NT2/D1 (cell line): Measurements from ENCODE around the gene KSR1.
"Not testable (repeated sequence)": the region's sequence is repeated elsewhere in the genome, so short reads cannot be mapped to it uniquely, and the experiment has no call there.

Source experiments
- DNase-seq: peaks from one replicate; pipeline ENCODE4 v3.0.0-alpha.2; 2011; ENCODE audit warnings: low read depth, low spot score
- H3K27me3 ChIP-seq: 2 replicates; pipeline ENCODE4 v1.6.0; 2011; ENCODE audit warnings: mild to moderate bottlenecking; ENCODE audit not compliant: insufficient read length, insufficient read depth
- H3K36me3 ChIP-seq: 2 replicates; pipeline ENCODE4 v1.6.1; 2011; ENCODE audit warnings: mild to moderate bottlenecking, low read length, mixed read lengths; ENCODE audit not compliant: insufficient read depth, insufficient read length
- H3K4me1 ChIP-seq: 2 replicates; pipeline ENCODE4 v1.5.1; 2011; ENCODE audit not compliant: insufficient read depth, insufficient read length
- H3K4me3 ChIP-seq: 2 replicates; pipeline ENCODE4 v1.5.1; 2011; ENCODE audit warnings: low read depth; ENCODE audit not compliant: insufficient read length
- H3K9ac ChIP-seq: 2 replicates; pipeline ENCODE4 v1.6.0; 2011; ENCODE audit warnings: low read depth; ENCODE audit not compliant: insufficient read length
- H3K9me3 ChIP-seq: 2 replicates; pipeline ENCODE4 v1.5.1; 2011; ENCODE audit warnings: mild to moderate bottlenecking, low read length; ENCODE audit not compliant: insufficient read depth
- SUZ12 ChIP-seq: IDR thresholded peaks from 2 replicates; pipeline ENCODE4 v1.6.1; 2011; ENCODE audit not compliant: insufficient read length, insufficient read depth; ENCODE audit errors: extremely low read depth
- YY1 ChIP-seq: IDR thresholded peaks from 2 replicates; pipeline ENCODE4 v1.6.1; 2011; ENCODE audit not compliant: insufficient read length, insufficient read depth
- ZNF274 ChIP-seq: IDR thresholded peaks from 2 replicates; pipeline ENCODE4 v1.6.1; 2011; ENCODE audit warnings: mild to moderate bottlenecking, low read depth, low read length

Gene KSR1

DNA sequence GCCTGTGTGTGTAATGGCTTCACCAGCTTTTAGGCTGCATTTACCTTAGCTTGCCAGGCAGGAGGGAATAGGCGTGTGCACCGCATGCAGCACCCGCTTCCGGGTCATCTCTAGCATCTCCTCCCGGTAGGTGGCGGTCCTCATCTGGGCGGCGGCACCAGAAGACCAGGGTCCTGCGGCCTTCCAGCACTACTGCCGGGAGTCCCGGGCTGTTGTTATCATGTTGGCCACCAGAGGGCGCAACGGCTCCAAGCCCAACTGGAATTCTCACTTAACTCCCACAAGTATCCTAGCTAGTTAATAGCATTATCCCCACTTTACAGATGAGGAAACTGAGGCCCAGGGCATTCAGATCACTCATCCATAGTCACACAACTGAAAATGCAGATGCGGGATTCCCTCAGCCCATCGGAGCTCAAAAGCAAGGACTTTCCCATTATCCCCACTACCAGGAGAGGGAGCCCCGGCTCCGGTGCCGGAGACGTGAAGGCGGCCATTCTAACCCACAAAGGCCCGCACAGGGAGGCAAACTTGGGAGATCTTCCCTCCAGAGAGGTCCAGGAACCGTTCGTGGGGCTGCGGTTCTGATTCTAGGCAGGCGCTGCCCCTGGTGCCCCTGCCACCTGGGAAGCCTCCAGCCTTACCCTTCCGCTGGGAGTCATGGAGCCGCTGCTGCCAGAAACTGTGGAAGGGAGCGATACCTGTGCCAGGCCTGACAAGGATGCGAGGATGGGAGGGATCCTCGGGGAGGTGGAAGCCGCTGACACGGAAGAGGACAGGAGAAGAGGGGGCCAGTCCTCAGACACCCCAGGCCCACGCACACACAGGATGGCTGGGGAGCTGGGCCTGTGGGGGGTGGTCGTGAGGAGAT is 198.6 kb downstream of the KSR1 start:
- Histone ChIP-seq H3K27me3 (no peaks in the 10 kb centered on the region), H3K4me1 (peaks cover 7% of the 10 kb centered on the region), H3K4me3 (no peak overlapping the region), H3K9ac (no peak overlapping the region), H3K36me3 (no peaks in the 10 kb centered on the region), H3K9me3 (no peaks in the 10 kb centered on the region)
- TF ChIP-seq YY1 (no peak), SUZ12 (no peak), ZNF274 (no peak)
- peak; percentile 68 for DNase-seq

DNA sequence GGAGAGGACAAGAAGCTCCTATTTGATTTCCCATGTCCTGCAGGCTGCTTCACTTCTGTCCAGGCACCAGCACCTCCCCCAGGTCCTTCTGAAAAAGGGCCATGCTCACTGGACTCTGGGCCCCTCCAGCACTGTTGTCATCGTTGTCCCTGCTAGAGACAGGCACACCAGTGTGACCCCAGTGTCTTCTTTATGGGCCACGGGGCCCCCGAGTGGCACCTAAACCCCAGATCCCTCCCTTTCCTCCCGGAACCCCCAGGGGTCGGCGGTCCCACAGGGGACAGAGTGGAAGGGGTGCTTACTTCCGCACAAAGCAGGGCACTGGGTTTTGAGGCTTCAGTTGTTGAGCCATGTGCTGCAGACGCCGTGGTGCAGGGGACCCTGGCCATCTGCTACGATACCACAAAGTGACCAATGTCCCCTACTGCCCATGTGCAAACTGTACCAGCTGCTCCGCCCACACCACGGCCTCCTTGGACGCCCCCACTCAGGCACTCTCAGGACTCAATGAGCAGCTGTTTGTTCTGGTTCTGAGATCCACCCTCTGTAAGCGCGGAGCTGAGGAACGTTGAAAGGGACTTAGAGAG is 199.4 kb downstream of the KSR1 start:
- H3K36me3 ChIP-seq, H3K4me1 ChIP-seq, H3K27me3 ChIP-seq, H3K9me3 ChIP-seq, H3K9ac ChIP-seq, DNase-seq, H3K4me3 ChIP-seq: not testable (repeated sequence)

DNA sequence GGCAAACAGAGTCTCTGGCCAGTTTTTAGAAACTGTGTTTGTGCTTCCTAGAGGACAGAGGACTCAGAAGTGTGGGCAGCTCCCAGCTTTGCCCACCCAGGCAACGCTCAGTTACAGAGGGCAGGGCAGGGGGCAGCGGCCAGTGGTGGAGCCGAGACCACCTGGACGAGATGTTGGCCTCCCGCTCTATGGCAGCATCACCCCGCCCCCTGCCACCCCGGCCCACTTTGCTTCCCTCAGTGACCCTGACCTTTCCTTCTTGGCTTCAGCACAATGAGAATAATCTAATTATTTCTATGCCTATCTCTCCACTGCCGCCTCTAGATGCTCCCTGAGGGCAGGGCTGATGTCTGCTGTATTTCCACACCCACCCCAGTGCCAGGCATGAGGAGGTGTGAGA is 200.4 kb downstream of the KSR1 start:
- not testable (repeated sequence) for H3K9ac ChIP-seq, H3K27me3 ChIP-seq, H3K4me1 ChIP-seq, H3K36me3 ChIP-seq, H3K4me3 ChIP-seq, DNase-seq, H3K9me3 ChIP-seq

- Histone ChIP-seq H3K9me3 (no peaks in the 10 kb centered on the region), H3K9ac (no peak overlapping the region), H3K4me3 (no peak overlapping the region), H3K4me1 (peaks cover 5% of the 10 kb centered on the region), H3K27me3 (no peaks in the 10 kb centered on the region), H3K36me3 (no peaks in the 10 kb centered on the region)
- no peak for TF ChIP-seq ZNF274
- TF ChIP-seq SUZ12 = no peak
- TF ChIP-seq YY1 = no peak
- DNase-seq = no peak
Observed at GRCh38 chr17:27657620-27658019, 201.4 kb downstream of the KSR1 start.

DNA sequence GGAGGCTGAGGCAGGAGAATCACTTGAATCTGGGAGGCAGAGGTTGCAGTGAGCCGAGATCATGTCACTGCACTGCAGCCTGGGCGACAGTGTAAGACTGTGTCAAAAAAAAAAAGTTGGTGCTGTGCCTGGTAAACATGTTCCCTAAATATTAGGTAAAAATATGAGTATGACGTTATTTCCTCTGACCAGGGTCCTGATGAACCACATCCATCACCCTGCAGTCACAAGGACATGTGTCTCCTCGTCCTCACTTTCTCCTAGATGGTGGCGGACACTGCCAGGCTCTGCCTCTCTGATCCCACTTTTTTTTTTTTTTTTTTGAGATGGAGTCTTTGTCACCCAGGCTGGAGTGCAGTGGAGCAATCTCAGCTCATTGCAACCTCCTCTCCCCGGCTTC is 203.4 kb downstream of the KSR1 start:
- no peak for DNase-seq
- TF ChIP-seq SUZ12 = no peak
- no peak for TF ChIP-seq YY1
- TF ChIP-seq ZNF274 = no peak
- H3K9ac ChIP-seq = no peak overlapping the region
- H3K4me3 ChIP-seq = no peak overlapping the region
- no peaks in the 10 kb centered on the region for H3K9me3 ChIP-seq
- no peaks in the 10 kb centered on the region for H3K4me1 ChIP-seq
- H3K36me3 ChIP-seq = no peaks in the 10 kb centered on the region
- no peaks in the 10 kb centered on the region for H3K27me3 ChIP-seq

- no peaks in the 10 kb centered on the region for H3K27me3 ChIP-seq
- H3K4me1 ChIP-seq = no peaks in the 10 kb centered on the region
- DNase-seq = no peak
- no peak overlapping the region for H3K9ac ChIP-seq
- H3K9me3 ChIP-seq = no peaks in the 10 kb centered on the region
- no peak overlapping the region for H3K4me3 ChIP-seq
- TF ChIP-seq YY1 = no peak
- no peak for TF ChIP-seq SUZ12
- no peak for TF ChIP-seq ZNF274
- no peaks in the 10 kb centered on the region for H3K36me3 ChIP-seq
Observed at GRCh38 chr17:27660436-27660835, 204.2 kb downstream of the KSR1 start.

DNA sequence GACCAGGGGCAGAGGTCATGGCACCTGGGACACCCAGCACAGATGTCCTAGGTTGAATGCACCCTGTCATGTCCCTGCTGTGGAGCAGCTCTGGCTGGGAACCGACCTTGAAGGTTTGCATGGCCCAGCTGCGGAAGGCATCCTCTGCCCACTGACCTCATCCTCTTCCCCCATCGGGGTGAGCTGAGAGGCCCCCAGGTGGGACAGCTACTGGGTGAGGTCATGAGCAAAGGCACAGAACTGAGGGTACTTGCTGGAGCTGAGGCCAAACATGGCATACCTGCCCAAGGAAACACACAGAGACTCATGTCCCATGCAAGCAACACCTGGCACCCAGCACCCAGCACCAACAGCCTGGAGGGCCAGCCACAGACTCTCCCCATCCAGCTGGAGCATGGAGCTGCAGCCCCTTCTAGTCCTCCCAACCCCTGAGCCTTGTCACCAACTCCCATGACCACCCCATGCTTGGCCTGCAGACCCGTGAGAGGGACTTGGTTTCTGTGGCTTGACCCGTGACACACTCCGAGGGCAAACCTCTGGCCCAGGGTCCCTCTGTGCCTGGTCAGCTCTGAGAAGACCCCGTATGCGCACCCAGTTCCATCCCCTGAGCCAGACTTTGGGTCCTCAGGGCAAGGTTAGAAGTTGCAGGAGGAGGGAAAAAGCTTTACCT is 207.8 kb downstream of the KSR1 start:
- DNase-seq = no peak
- Histone ChIP-seq H3K9ac (no peak overlapping the region), H3K4me3 (no peak overlapping the region), H3K27me3 (no peaks in the 10 kb centered on the region), H3K9me3 (no peaks in the 10 kb centered on the region), H3K36me3 (no peaks in the 10 kb centered on the region), H3K4me1 (peaks cover 3% of the 10 kb centered on the region)
- TF ChIP-seq SUZ12 (no peak), YY1 (no peak), ZNF274 (no peak)
